ENCODE data around the gene HESX1.
A peak's percentile ranks its signal among the peaks of the same experiment; 100 is the strongest.

The HESX1 gene

DNA sequence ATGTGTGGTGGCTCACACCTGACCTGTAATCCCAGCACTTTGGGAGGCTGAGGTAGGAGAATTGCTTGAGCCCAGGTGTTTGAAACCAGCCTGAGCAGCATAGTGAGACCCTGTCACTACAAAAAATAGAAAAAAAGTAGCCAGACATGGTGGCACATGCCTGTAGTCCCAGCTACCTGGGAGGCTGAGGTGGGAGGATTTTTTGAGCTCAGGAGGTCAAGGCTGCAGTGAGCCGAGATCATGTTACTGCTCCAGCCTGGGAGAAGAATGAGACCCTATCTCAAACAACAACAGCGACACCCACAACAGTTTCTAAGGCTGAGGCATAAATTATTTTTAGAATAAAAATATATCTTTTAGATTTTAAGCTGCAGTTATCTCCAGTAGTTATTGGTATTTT, 34.0 kb upstream of the HESX1 start:
- DNase-seq: no peak
- Histone ChIP-seq H3K27ac (ENCODE audit: low read length) (no peak overlapping the region), H3K9ac (ENCODE audit: low read depth, low read length) (no peak overlapping the region), H4K20me1 (ENCODE audit: insufficient read depth, low read length) (peaks cover 12% of the 10 kb centered on the region; the same call in 1 of the 2 replicates), H2AFZ (ENCODE audit: low read depth, low read length) (no peak overlapping the region), H3K4me2 (ENCODE audit: insufficient read depth, low read length) (no peak overlapping the region), H3K9me3 (ENCODE audit: insufficient read depth, low read length, severe bottlenecking) (no peaks in the 10 kb centered on the region), H3K4me1 (ENCODE audit: insufficient read depth, low read length) (peaks cover 16% of the 10 kb centered on the region), H3K27me3 (ENCODE audit: insufficient read depth, low read length, poor library complexity) (no peaks in the 10 kb centered on the region), H3K79me2 (ENCODE audit: insufficient read depth, low read length) (peaks cover 67% of the 10 kb centered on the region), H3K4me3 (ENCODE audit: low read depth in 1 of 2, low read length in 2 of 2) (no peak overlapping the region), H3K36me3 (ENCODE audit: insufficient read depth, low read length) (peaks cover 26% of the 10 kb centered on the region)
- no peak for ATAC-seq (ENCODE audit: insufficient read depth, low read depth)
- TF ChIP-seq CTCF (IDR thresholded peaks at IDR 0.05; ENCODE audit: borderline replicate concordance, extremely low read depth, low read length, poor library complexity, severe bottlenecking): no peak
- no peak for TF ChIP-seq EZH2 (IDR thresholded peaks at IDR 0.05; ENCODE audit: borderline replicate concordance, low read depth, low read length, severe bottlenecking)

DNA sequence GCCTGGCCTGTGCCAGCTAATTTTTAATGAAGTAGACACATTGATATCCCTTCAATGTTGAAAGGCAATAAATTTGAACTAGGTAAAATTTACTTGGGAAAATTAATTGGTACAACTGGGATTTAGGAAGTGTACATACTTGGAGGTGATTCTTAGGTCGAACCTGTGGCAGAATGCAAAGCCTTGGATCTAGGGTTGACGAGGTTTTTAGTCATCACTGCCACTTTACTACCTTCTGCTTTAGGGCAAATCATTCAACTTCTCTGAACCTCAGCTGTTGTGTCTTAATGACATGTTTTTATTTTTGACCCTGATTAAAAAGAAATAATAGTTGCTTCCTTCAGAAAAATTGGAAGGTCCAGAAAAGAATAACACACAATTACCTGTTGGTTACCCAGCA, 30.2 kb upstream of the HESX1 start:
- no peak overlapping the region for H3K9ac ChIP-seq (ENCODE audit: low read depth, low read length)
- peak overlapping the region; percentile 10; the same call in 1 of the 2 replicates for H3K4me2 ChIP-seq (ENCODE audit: insufficient read depth, low read length)

GRCh38 chr3:57227930-57228751, 28.4 kb upstream of the HESX1 start:
- DNase-seq: peak; percentile 55
- H3K27ac ChIP-seq (ENCODE audit: low read length): peak overlapping the region; percentile 62
- H4K20me1 ChIP-seq (ENCODE audit: insufficient read depth, low read length): peaks cover 6% of the 10 kb centered on the region; the same call in 1 of the 2 replicates
- peak overlapping the region; percentile 93 for H2AFZ ChIP-seq (ENCODE audit: low read depth, low read length)
- H3K4me1 ChIP-seq (ENCODE audit: insufficient read depth, low read length): peaks cover 28% of the 10 kb centered on the region
- TF ChIP-seq CTCF (IDR thresholded peaks at IDR 0.05; ENCODE audit: borderline replicate concordance, extremely low read depth, low read length, poor library complexity, severe bottlenecking) (no peak), EZH2 (IDR thresholded peaks at IDR 0.05; ENCODE audit: borderline replicate concordance, low read depth, low read length, severe bottlenecking) (no peak)
- peak overlapping the region; percentile 85 to 87 for H3K4me3 ChIP-seq (ENCODE audit: low read depth in 1 of 2, low read length in 2 of 2)
- no peaks in the 10 kb centered on the region for H3K36me3 ChIP-seq (ENCODE audit: insufficient read depth, low read length)
- H3K9me3 ChIP-seq (ENCODE audit: insufficient read depth, low read length, severe bottlenecking): no peaks in the 10 kb centered on the region
- H3K79me2 ChIP-seq (ENCODE audit: insufficient read depth, low read length): peaks cover 52% of the 10 kb centered on the region
- peak; percentile 53 for ATAC-seq (ENCODE audit: insufficient read depth, low read depth)
- H3K9ac ChIP-seq (ENCODE audit: low read depth, low read length): peak overlapping the region; percentile 69
- H3K27me3 ChIP-seq (ENCODE audit: insufficient read depth, low read length, poor library complexity): no peaks in the 10 kb centered on the region
- peak overlapping the region; percentile 84 for H3K4me2 ChIP-seq (ENCODE audit: insufficient read depth, low read length)

More for the DNA sequence above, 30.2 kb upstream of the HESX1 start:
- H3K79me2 ChIP-seq (ENCODE audit: insufficient read depth, low read length): peaks cover 67% of the 10 kb centered on the region
- no peak overlapping the region for H2AFZ ChIP-seq (ENCODE audit: low read depth, low read length)
- DNase-seq (no peak), ATAC-seq (ENCODE audit: insufficient read depth, low read depth) (no peak)
- no peak overlapping the region for H3K27ac ChIP-seq (ENCODE audit: low read length)
- no peaks in the 10 kb centered on the region for H3K27me3 ChIP-seq (ENCODE audit: insufficient read depth, low read length, poor library complexity)
- no peaks in the 10 kb centered on the region for H3K9me3 ChIP-seq (ENCODE audit: insufficient read depth, low read length, severe bottlenecking)
- peaks cover 12% of the 10 kb centered on the region; the same call in 1 of the 2 replicates for H4K20me1 ChIP-seq (ENCODE audit: insufficient read depth, low read length)
- no peak for TF ChIP-seq EZH2 (IDR thresholded peaks at IDR 0.05; ENCODE audit: borderline replicate concordance, low read depth, low read length, severe bottlenecking)
- no peak for TF ChIP-seq CTCF (IDR thresholded peaks at IDR 0.05; ENCODE audit: borderline replicate concordance, extremely low read depth, low read length, poor library complexity, severe bottlenecking)
- no peak overlapping the region for H3K4me3 ChIP-seq (ENCODE audit: low read depth in 1 of 2, low read length in 2 of 2)
- peaks cover 28% of the 10 kb centered on the region for H3K4me1 ChIP-seq (ENCODE audit: insufficient read depth, low read length)
- H3K36me3 ChIP-seq (ENCODE audit: insufficient read depth, low read length): no peaks in the 10 kb centered on the region
